ENCODE data around the gene SS18L1.

Gene SS18L1

DNA sequence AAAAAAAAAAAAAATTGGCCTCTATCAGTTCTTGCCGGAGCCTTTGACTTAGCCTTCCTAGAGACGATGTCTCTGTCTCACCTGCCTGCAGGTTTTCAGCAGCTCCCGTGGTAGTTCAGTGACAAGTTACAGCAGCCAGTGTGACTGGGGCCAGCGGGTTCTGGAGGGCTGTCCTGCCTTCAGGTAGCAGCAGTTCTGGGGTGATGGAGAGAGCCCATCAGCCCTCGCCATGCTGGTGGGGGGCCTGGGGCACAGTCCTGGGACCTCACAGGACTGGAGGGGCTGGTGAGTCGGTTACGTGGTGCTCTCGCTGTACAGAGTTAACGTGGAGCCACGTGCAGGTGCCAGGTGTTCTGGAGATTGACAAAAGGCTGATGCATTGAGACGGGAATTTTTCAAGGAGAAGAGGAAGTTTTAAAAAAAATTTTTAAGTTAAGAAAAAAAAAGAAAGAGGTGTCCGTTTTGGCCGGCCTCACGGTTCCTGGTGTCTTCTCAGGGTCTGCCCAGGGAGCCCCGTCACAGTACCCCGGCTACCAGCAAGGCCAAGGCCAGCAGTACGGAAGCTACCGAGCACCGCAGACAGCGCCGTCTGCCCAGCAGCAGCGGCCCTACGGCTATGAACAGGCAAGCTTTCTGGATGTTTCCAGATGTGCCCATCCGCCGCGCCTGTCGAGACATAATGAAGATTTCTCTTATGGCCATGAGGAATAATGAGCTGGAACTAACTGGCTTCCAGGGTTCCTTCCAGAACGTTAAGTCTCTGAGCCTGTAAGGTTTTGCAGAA is 30.6 kb downstream of the SS18L1 start:
- no peak for DNase-seq (ENCODE audit: low read depth)

DNA sequence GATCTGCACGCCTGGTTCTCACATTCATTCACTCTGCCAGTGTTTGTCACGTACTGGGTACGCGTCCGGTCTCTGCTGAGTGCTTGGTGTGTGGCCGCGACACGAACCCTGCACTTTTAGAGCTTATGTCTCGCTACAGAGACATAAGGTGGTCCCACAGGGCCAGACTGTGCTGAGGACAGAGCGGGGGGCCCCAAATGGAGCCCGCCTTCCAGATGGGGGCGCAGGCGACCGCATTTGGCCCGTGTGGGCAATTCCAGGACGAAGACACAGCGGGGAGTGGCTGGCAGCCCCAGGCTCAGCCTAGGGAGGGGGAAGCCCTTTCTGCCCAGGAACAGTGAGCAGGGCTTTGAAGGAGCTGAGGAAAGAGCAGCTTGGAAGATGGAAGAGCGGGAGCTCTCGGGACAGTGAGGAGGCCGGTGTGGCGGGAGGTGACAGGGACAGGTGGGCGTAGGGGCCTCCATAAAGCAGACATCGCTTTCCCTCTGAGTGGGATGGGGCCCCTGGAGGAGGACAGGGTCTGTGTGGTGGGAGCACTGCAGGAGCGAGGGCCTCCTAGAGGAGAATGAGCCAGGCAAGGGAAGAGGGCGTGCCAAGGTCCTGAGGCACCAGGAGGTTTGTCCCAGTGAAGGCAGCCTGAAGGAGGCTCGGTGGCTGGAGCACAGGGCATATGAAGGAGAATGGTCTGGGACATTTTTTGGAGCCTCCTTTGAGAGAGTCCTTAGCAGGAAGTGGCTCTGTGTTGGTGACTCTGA is 31.5 kb downstream of the SS18L1 start:
- DNase-seq (ENCODE audit: low read depth), result no peak

DNA sequence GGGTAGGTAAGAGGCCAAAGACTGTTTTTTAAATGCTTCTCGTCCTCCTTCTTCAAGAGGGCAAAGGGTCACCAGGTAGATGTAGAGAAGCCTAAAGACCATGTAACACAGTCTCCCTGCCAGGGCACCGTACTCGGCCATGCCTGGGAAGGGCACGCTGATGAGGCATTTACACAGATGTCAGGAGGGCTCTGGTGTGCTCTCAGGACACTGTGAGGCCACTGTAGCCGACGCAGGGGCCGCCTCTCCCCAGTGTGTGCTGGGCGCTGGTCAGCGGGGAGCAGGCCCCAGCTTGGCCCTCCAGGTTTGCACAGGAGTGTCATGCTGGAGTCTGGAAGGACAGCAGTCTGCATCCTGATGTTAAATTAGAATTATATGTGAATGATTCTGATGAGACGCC is 32.1 kb downstream of the SS18L1 start:
- DNase-seq (ENCODE audit: low read depth), result no peak

DNA sequence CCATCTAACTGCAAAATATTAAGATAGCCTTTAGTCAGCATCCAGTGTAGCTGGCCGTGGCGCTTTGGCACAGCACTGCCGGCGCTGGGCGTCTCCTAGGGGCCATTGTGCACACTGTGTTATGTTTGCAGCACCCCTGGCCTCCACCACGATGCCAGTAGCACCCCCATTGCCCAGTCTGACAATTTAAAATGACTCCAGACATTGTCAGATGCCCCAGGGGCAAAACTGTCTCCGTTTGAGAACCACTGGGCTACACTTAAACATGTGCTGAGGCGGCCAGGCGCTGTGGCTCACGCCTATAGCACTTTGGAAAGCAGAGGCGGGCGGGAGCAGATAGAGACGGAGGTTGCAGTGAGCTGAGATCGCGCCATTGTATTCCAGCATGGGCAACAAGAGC is 33.3 kb downstream of the SS18L1 start:
- DNase-seq (ENCODE audit: low read depth), result no peak

DNA sequence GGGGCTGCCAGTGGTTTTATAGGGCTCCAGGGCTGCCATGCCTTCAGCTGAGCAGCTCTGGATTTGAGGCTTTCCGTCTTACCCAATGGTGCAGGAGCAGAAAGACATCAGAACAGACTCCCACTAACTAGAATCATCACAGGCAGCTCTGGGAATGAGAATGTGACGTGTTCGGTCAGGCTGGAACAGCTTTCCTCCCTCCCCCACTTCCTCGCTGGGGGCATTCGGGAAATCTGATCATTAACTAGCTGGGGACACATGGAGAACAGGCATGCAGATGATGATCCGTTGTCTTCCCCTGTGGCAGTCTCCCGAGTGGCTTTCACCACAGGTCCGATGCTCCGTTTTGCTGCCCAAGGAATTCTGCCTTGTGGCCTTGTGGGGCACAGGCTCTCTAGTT is 33.7 kb downstream of the SS18L1 start:
- no peak for DNase-seq (ENCODE audit: low read depth)

DNA sequence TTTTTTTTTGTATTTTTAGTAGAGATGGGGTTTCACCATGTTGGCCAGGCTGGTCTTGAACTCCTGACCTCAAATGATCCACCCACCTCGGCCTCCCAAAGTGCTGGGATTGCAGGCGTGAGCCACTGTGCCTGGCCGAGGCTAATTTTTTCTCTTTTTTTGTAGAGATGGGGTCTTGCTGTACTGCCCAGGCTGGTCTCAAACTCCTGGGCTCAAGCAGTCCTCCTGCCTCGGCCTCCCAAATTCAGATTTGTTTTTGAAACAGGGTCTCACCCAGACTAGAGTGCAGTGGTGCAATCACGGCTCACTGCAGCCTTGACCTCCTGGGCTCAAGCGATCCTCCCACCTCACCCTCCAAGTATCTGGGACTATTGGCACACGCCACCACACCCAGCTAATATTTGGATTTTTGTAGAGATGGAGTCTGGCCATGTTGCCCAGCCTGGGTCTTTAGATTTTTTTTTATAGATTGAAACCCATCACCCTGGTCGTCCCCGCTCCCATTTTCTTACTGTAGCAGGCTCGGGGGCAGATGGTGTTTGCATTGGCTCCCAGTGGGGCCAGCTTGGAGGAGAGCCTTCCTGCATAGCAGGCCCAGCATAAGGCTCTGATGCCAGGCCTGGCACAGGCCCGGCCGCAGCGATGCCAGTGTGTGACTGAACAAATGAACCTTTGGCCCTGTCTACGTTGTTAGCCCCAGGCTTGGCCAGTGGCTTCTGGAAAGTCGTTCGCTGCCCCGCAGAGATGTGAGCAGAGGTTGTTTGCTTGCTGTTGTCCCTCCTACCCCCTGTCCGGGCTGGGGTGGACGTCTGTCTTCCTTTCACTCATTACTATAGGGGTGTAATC is 35.0 kb downstream of the SS18L1 start:
- no peak for DNase-seq (ENCODE audit: low read depth)

DNA sequence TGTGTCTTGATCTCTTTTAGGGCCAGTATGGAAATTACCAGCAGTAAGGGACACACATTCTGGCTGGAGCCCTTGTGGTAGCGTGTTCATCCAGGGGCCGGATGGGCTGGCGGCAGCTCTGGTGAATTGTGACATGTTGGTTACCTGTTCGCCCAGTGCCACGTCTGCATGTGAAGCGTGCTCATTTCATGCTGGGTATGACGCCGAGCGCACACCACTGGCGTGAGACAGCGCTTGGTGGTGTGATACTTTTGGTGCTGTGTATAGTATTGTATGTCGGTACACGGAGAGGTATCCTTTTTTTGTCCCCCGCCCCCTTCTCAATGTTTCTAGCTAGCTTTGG is 35.6 kb downstream of the SS18L1 start:
- no peak for DNase-seq (ENCODE audit: low read depth)

DNA sequence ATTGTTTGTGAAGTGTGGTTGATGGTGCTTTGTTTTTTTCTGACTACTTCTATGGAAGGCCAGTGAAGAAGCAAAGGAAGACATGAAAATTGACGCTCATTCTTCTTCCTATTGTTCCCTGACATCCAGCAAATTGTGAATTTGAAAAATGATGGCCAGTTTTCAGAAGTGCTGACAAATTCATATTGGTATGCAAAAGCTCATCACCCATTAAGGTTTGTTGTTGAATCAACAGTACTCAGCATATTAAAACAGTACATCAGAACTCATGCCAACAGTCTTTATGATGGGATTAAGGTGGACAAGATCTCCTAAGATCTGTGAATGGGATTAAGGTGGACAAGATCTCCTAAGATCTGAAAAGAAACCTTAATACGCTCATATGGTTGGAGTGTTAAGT is 38.2 kb downstream of the SS18L1 start:
- no peak for DNase-seq (ENCODE audit: low read depth)

DNA sequence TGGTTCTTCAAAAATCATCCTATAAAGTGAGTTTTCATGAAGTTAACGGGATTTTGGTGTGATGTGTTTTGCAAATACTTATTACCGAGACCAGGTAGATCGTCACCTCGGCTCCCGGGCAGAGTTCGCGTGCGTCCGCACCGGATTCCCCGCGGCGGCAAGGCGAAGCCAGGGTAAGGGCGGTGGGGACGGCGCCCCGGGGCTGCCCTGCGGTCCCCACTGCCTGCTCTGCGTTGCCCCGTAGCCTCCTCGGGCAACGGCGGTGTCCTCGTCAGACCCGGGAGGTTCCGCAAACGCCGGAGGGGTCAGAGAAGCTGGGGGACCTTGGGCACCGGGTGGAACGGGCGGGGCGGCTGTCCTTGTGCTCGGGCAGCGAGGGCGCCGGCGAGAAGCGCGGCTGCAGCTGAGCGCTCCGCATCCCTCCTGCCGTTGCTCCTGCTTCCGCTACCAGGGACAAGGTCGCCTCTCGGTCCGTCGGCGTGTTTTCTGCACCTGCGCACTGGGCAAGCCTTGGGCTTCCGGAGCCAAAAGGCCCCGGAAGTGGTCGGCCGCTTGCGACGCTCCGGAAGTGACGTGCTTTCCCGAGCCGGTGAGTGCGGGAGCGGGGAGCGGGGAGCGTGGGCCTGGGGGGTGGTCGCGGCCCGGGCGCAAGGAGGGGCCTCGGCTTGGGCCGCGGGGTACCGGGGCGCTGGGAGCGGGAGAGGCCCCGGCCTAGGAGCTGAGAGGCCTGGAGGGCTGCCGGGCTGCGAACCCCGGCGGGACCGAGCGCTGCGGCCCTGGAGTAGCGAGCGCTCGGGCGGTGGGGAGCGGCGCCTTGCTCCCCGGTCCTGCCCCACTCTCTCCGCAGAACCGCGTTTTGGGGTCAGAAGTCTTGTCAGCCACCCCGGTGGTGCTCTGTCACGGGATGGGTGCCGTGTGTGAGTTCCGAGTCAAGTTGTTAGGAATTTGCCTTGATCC is 39.2 kb downstream of the SS18L1 start, which contains the start of gene MTG2:
Gene MTG2 (plus strand): TSS at position 560 of the 957 bp plus-strand sequence. CDS start 10,393 bp downstream, outside the sequence.
- DNase-seq (ENCODE audit: low read depth), result peak; percentile 99

DNA sequence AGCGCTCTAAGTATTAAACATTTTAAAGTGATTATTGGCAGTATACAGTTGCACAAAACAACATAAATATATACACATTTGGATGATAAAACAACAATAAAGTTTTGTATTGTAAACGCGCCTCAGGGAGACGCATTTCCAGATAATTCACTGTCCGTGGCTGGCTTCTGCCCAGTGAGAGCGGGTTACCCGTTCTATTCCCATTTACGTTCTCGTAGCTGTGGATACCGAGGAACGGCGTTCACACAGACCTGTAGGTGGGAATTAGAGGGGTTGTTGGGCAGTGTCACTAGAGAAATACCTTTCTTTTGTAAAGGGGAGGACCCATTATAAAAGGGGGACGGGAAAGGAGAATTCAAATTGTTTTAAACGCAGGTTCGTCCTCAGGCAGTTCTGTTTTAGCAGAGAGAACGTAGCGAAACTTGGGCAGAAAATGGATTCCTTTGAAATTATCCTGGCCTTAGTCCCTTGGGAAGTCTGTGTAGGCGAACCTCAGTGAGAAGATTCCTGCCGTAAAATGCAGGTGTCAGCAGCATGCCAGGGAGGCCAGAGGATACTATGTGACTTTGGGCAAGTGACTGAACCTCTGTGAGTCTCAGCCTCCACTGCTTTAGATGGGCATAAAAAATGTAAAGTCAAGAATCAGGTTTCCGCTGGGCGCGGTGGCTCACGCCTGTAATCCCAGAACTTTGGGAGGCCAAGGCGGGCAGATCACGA is 40.0 kb downstream of the SS18L1 start:
- DNase-seq (ENCODE audit: low read depth), result peak; percentile 44

DNA sequence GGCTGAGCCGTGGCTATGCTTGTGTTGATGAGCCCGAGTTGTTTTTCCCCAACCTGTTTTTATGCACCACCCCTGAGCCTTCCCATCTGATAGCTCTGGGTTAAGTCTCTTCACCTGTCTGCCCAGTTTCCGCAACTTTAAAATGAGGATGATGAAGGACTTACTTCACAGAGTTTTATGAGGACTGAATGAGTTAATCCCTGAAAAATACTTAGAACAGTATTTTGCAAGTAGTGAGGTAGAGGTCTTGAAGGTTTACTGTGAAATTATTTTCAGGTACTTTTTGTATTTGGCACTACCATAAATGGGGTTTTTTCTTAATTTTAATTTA is 42.5 kb downstream of the SS18L1 start:
- no peak for DNase-seq (ENCODE audit: low read depth)

DNA sequence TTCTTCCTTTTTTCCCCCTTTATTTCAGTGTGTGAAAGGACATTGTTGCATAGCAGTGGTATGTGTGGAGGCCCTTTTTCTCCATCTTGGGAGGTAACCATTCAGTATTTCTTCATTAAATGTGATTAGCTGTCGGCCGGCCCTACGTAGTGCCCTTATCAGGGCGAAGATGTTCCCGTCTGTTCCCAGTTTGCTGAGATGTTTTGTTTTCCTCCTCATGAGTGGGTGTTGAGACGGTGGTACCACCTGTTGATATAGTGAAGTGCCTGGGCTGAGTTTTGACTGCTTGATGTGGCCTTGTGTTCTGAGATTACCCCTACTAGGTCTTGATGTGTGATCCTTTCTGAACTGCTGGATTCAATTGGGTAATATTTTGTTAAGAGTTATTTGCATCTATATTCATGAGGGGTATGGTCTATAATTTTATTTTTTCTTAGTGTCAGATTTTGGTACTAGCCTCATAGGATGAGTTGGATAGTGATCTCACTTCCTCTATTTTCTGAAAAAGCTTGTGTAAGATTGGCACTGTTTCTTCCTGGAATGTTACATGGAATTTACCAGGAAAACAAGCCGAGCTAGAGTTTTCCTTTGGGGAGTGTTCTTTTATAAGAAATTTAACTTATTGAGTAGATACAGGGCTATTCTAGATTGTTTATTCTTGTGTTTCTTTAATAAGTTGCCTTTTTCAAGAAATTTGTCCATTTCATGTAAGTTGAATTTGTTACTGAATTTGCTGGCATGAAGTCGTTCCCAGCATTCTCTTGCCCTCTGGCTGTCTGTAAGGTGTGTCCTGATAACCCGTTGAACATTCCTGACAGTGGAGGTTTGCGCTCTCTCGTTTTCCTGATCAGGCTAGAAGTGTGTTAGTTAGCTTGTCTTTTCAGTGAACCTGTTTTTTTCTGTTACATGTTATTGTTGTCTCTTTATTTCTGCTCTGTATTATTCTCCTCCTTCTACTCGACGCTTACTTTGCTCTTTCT is 43.6 kb downstream of the SS18L1 start:
- DNase-seq (ENCODE audit: low read depth), result peak; percentile 29

DNA sequence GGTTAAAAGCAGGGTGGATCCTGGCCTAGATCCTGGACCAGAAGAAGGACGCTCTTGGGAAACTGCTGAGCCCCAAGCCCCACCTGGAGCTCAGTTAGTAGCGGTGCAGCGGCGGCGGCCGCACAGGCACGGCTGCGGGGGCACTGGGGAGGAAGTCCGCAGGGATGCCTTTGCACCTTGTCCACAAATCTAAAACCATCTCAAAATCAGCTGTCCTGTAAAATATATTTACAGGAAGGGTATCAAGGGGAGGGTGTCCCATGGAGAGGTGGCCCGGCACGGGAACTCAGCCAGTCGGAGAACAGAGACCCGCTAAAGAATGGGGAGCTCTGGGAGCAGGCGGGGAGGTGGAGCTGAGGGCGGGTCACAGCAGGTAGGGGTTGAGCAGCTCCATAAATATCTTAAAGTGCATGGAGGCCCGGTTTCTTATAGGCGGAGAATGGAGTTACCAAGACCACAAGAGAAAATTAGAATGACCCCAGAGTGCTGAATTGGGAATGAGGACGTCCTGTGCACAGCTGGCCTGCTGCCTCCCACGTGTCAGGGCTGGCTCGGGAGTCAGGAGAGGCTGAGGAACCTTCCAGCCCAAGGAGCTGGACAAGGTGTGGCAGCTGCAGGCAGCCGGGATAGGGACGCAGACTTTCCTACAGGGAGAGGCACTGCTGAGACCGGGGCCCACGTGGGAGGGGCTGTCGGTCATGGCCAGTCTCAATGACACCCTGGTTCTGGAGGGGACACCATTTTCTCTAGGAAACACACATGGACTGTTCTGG is 47.3 kb downstream of the SS18L1 start:
- DNase-seq (ENCODE audit: low read depth), result no peak

DNA sequence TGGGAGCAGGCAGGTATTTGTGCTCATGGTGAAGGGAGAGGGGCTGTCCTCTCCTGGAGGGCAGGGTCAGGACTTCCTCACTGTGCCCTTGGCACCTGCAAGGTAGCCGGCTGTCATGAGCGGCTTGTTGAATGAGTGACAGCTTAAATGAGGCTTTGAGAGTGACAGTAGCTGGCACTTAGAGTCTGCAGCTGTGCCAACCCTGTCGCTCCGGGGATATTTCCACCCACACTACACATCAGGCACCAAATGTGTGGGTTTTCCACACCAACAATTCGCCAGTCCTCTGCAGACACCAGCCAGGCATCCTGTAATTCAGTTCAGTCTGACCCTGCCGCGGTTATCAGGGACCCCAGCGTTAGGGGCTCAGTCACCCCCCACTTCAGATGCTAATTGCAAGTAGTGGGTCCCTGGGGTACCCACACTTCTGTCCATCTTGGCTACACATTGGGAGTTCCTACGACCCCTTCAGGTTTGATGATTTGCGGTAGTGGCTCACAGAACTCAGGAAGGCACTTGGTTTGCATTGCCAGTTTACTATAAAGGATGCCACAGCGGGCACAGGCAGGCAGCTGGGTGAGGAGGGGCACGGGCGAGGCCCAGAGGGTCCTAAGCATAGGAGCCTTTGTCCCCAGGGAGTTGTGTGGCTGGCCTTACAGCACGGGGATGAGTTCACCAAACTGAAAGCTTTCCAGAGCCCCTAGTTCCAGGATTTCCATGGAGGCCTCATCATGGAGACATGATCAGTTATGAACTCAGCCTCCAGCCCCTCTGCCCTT is 48.4 kb downstream of the SS18L1 start:
- no peak for DNase-seq (ENCODE audit: low read depth)

DNA sequence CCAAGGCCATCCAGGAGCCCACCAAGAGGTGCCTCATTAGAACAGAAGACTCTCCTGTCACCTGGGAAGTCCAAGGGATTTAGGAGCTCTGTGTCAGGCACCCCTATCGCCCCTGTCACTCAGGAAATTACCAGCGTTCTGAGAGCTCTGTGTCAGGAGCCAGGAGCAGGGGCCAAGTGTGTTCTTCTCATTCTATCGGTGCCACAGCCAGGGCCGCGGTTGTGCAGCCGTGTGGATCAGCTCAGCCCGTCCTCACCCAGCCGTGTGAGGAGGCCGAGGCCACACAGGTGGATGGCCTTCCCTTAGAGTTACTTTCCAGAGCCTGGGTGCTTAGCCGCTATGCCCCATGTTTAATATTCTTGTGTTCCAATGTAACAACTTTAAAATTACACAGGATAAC is 49.1 kb downstream of the SS18L1 start:
- DNase-seq (ENCODE audit: low read depth), result no peak

DNA sequence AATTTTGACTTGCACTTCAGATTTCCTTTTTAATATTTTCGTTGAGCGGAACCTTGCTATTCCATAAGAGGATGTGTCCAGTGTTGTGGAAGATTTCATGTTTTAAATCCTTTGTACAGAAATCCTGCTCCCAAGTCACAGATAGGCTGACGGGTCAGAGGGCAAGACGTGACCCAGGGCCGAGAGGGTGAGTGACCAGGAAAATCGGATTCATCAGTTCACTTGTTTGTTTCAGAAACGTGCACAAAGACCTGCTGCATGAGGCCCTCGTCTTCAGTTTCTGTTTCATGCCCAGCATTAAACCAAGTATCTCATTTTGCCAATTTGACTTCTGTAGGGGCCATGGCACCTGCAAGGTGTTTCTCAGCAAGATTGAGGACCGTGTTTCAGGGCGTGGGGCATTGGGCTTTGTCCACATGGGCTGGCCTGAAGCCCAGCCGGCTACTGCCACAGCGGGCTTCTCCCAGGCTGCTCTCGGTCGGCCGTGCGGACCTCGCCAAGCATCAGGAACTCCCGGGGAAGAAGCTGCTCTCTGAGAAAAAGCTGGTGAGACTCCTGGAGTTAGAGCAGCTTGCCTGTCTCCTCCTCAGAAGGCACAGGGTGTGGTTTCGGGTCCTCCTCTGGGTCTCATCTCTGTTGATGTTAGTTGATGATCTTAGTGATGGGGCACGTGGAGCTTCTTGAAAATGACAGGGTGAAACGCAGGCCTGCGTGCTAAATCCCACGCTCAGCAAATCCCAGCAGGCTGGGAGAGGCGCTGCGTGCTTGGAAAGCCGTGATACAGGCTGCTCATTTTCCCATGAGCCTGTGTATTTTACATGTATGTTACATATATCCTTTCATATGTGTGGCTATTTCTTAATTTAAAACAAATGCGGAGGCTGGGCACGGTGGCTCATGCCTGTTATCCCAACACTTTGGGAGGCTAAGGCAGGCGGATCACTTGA is 49.8 kb downstream of the SS18L1 start:
- no peak for DNase-seq (ENCODE audit: low read depth)

DNA sequence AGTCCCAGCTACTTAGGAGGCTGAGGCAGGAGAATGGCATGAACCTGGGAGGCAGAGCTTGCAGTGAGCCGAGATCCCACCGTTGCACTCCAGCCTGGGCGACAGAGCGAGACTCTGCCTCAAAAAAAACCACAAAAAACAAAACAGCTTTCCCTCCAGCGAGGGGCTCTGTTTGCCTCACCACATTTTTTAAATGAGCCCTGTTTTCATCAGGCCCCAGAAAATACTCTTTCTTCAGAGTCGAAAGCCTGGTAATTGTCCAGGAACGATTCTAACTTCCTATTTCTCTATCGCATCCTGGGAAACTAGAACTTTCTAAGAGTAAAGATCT is 51.5 kb downstream of the SS18L1 start:
- DNase-seq (ENCODE audit: low read depth), result no peak
